NCI-H345 (cell line): Measurements from ENCODE around the gene PURA.

Source experiments
- DNase-seq: peaks from one replicate; lab custom pipeline; 2025; lab: John Stamatoyannopoulos, UW

Gene PURA

GRCh38 chr5:140159014-140159927 is 45.4 kb downstream of the PURA start:
- DNase-seq, result peak; percentile 2

GRCh38 chr5:140162275-140162674 is 48.4 kb downstream of the PURA start:
- no peak for DNase-seq

GRCh38 chr5:140162781-140163180 is 48.9 kb downstream of the PURA start:
- no peak for DNase-seq

- DNase-seq, result no peak
These were observed 51.4 kb downstream of the PURA start for GRCh38 chr5:140165101-140165922.

- DNase-seq, result no peak
These were observed 52.0 kb downstream of the PURA start for GRCh38 chr5:140165923-140166270.

- DNase-seq, result no peak
These were observed 53.0 kb downstream of the PURA start for GRCh38 chr5:140166911-140167310.

- no peak for DNase-seq
These were observed 54.5 kb downstream of the PURA start for GRCh38 chr5:140168371-140168770.

GRCh38 chr5:140169410-140169809 is 55.5 kb downstream of the PURA start:
- no peak for DNase-seq

- no peak for DNase-seq
These were observed 58.6 kb downstream of the PURA start for GRCh38 chr5:140172483-140172882.

- no peak for DNase-seq
These were observed 60.1 kb downstream of the PURA start for GRCh38 chr5:140174014-140174413.

GRCh38 chr5:140174465-140175366 is 60.8 kb downstream of the PURA start, which contains the start of gene CYSTM1:
CYSTM1 (plus strand) TSS chr5:140175188; CDS start chr5:140194466, 19,278 bp downstream.
- DNase-seq, result peak; percentile 98
